GM18499 (cell line): Measurements from ENCODE around the gene EDA2R.

Experiments used
- ATAC-seq: cut with Tn5 transposase; IDR thresholded peaks from one replicate; pipeline ENCODE4 v1.9.1; 2021; ENCODE audit warnings: moderate number of reproducible peaks; ENCODE audit not compliant: insufficient read depth, unreplicated experiment

EDA2R gene

DNA sequence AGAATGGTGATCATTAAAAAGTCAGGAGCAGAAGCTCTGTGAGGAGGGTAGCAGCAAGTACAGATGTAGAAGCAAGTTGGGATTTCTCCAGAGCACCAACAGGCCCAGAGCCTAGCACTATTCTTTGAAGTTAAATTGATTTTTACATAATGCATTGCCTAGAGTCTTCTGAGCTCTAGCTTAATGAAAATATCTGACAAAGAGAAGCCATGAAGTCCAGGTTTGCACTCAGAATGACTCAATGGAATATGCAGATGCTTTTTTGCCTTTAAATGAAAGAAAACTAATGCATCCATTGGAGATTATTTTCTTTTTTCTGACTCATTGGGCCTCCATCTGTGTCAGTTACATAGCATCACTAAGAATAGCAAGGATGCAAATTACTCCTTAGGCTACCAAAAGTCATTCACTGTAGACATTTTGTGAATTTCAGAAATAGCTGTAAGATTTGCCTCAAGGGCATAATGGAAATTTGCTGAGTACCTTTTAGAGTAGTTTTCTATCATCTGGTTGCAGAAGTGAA, 91.0 kb downstream of the EDA2R start:
- ATAC-seq: no peak
